Measurements from ENCODE around the gene ERLIN1.

ERLIN1 gene

DNA sequence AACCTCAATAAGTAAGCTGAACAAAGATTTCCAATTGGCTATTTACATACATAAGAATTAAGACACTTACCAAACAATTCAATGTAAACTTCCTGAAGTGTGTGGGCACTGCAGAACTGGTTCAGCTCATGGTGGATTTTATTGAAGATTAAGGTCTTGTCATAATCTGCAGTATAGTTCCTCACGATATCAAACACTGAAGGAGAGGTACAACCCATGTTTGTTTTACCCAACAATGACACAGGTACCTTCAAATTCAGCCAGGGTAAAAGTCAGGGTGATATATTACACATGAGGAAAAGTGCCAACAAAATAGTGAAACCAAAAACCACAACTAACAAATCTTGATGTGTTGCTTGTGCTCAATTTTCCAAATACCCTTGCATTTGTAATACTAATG, 10.0 kb downstream of the ERLIN1 start:
- Histone ChIP-seq H2AFZ (ENCODE audit: low read length) (no peak overlapping the region), H3K4me2 (ENCODE audit: low read depth, low read length, poor library complexity, severe bottlenecking) (peak overlapping the region; percentile 36), H3K36me3 (ENCODE audit: insufficient read depth, low read length) (peaks cover 78% of the 10 kb centered on the region), H3K4me1 (ENCODE audit: insufficient read depth, low read length, poor library complexity, severe bottlenecking) (peaks cover 39% of the 10 kb centered on the region), H3K79me2 (ENCODE audit: insufficient read depth, low read length) (peaks cover 97% of the 10 kb centered on the region), H4K20me1 (ENCODE audit: insufficient read depth, low read length, poor library complexity, severe bottlenecking) (peaks cover 84% of the 10 kb centered on the region), H3K9me2 (replicated peaks; ENCODE audit: low read depth, low read length) (no peaks in the 10 kb centered on the region), H3K9me3 (ENCODE audit: insufficient read depth, low read depth, low read length) (no peaks in the 10 kb centered on the region), H3K27me3 (ENCODE audit: insufficient read depth, low read length, poor library complexity, severe bottlenecking) (no peaks in the 10 kb centered on the region), H3K9ac (ENCODE audit: low read depth, low read length, poor library complexity, severe bottlenecking) (no peak overlapping the region), H3K4me3 (ENCODE audit: low read length, poor library complexity, severe bottlenecking) (peak overlapping the region; percentile 3), H3F3A (ENCODE audit: low read depth) (no peaks in the 10 kb centered on the region; the same call in 1 of the 2 replicates)
- no peak for TF ChIP-seq EZH2phosphoT487 (IDR thresholded peaks at IDR 0.05; ENCODE audit: borderline replicate concordance)
- TF ChIP-seq, protein P1, sequence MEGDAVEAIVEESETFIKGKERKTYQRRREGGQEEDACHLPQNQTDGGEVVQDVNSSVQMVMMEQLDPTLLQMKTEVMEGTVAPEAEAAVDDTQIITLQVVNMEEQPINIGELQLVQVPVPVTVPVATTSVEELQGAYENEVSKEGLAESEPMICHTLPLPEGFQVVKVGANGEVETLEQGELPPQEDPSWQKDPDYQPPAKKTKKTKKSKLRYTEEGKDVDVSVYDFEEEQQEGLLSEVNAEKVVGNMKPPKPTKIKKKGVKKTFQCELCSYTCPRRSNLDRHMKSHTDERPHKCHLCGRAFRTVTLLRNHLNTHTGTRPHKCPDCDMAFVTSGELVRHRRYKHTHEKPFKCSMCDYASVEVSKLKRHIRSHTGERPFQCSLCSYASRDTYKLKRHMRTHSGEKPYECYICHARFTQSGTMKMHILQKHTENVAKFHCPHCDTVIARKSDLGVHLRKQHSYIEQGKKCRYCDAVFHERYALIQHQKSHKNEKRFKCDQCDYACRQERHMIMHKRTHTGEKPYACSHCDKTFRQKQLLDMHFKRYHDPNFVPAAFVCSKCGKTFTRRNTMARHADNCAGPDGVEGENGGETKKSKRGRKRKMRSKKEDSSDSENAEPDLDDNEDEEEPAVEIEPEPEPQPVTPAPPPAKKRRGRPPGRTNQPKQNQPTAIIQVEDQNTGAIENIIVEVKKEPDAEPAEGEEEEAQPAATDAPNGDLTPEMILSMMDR (conservative IDR thresholded peaks at IDR 0.05; ENCODE audit: low read length): no peak

DNA sequence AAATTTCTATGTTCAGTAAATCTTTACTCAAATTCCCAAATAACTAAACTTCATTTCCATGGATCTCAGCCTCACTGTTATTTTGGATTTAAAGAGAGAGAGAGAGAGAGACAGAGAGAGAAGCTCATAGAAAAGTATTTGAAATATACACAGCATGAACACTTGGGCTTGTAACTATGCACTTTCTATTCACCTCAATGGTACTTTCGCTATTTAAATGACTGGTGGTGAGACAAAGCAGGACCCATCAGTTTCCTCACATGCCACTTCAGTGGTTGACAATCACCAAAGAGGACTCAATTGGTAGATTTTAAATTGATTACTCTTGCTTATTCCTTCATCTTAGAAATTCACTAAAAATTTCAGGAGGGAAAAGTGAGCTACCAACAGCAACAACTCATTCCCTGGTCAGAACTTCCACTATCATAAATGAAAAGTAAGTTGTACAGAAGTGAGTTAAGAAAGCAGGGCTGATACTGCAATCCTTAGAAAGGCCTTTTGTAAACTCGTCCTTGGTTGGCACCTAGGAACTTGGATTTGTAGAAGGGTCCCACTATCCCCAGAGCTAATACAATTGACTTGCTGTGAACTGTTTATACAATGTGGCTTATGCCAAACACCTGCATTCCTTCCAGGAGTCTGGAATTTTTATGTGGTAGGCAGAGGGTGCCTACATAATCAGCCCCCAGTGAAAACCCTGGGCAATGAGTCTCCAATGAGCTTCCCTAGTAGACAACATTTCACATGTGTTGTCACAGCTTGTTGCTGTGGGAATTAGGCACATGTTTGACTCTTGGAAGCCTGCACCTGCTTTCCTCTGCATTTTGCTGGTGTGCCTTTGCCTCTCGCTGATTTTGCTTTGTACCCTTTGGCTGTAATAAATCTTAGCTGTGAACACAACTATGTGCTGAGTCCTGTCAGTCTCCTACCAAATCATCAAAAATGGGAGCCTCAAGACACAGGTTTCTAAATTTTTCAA, 10.8 kb downstream of the ERLIN1 start:
- Histone ChIP-seq H4K20me1 (ENCODE audit: insufficient read depth, low read length, poor library complexity, severe bottlenecking) (peaks cover 82% of the 10 kb centered on the region), H3K9ac (ENCODE audit: low read depth, low read length, poor library complexity, severe bottlenecking) (no peak overlapping the region), H3K4me1 (ENCODE audit: insufficient read depth, low read length, poor library complexity, severe bottlenecking) (peaks cover 30% of the 10 kb centered on the region), H3K9me3 (ENCODE audit: insufficient read depth, low read depth, low read length) (no peaks in the 10 kb centered on the region), H3K79me2 (ENCODE audit: insufficient read depth, low read length) (peaks cover 95% of the 10 kb centered on the region), H2AFZ (ENCODE audit: low read length) (no peak overlapping the region), H3K27me3 (ENCODE audit: insufficient read depth, low read length, poor library complexity, severe bottlenecking) (no peaks in the 10 kb centered on the region), H3K4me3 (ENCODE audit: low read length, poor library complexity, severe bottlenecking) (no peak overlapping the region), H3F3A (ENCODE audit: low read depth) (no peaks in the 10 kb centered on the region), H3K9me2 (replicated peaks; ENCODE audit: low read depth, low read length) (no peaks in the 10 kb centered on the region), H3K36me3 (ENCODE audit: insufficient read depth, low read length) (peaks cover 83% of the 10 kb centered on the region), H3K4me2 (ENCODE audit: low read depth, low read length, poor library complexity, severe bottlenecking) (peak overlapping the region; percentile 23)
- TF ChIP-seq EZH2phosphoT487 (IDR thresholded peaks at IDR 0.05; ENCODE audit: borderline replicate concordance): no peak
- TF ChIP-seq, protein P1 (conservative IDR thresholded peaks at IDR 0.05; ENCODE audit: low read length): no peak

DNA sequence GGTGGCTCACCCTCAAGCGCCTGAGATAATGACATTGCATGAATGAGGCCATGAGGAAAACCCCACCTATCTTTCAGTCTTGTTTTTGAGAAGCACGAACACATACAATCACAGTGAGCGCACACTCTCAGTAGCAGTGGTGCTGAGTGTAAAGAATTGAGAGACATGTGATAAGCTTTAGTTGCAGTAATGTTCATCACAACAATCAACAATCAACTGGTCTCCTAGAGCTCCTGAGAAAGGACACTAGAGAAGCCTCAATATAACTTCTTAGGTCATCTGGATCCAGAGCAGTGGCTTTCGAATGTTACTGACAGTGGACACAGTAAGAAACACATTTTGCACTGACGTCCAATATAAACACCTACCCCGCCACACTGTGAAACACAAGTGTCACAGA, 12.8 kb downstream of the ERLIN1 start:
- H3K79me2 ChIP-seq (ENCODE audit: insufficient read depth, low read length): peaks cover 95% of the 10 kb centered on the region
- H3K4me3 ChIP-seq (ENCODE audit: low read length, poor library complexity, severe bottlenecking): no peak overlapping the region
- peaks cover 15% of the 10 kb centered on the region for H3K4me1 ChIP-seq (ENCODE audit: insufficient read depth, low read length, poor library complexity, severe bottlenecking)
- peaks cover 83% of the 10 kb centered on the region for H3K36me3 ChIP-seq (ENCODE audit: insufficient read depth, low read length)
- H4K20me1 ChIP-seq (ENCODE audit: insufficient read depth, low read length, poor library complexity, severe bottlenecking): peaks cover 79% of the 10 kb centered on the region
- H2AFZ ChIP-seq (ENCODE audit: low read length): no peak overlapping the region
- no peaks in the 10 kb centered on the region for H3K9me2 ChIP-seq (replicated peaks; ENCODE audit: low read depth, low read length)
- no peak overlapping the region for H3K9ac ChIP-seq (ENCODE audit: low read depth, low read length, poor library complexity, severe bottlenecking)
- no peak for TF ChIP-seq EZH2phosphoT487 (IDR thresholded peaks at IDR 0.05; ENCODE audit: borderline replicate concordance)
- TF ChIP-seq, protein P1 (conservative IDR thresholded peaks at IDR 0.05; ENCODE audit: low read length): no peak
- no peaks in the 10 kb centered on the region for H3F3A ChIP-seq (ENCODE audit: low read depth)
- H3K9me3 ChIP-seq (ENCODE audit: insufficient read depth, low read depth, low read length): no peaks in the 10 kb centered on the region
- H3K4me2 ChIP-seq (ENCODE audit: low read depth, low read length, poor library complexity, severe bottlenecking): no peak overlapping the region
- H3K27me3 ChIP-seq (ENCODE audit: insufficient read depth, low read length, poor library complexity, severe bottlenecking): no peaks in the 10 kb centered on the region

Data from Loucy (cell line).